Measurements from ENCODE around the gene ATP6V0C.
"Not testable (repeated sequence)": the region's sequence is repeated elsewhere in the genome, so short reads cannot be mapped to it uniquely, and the experiment has no call there.

DNA sequence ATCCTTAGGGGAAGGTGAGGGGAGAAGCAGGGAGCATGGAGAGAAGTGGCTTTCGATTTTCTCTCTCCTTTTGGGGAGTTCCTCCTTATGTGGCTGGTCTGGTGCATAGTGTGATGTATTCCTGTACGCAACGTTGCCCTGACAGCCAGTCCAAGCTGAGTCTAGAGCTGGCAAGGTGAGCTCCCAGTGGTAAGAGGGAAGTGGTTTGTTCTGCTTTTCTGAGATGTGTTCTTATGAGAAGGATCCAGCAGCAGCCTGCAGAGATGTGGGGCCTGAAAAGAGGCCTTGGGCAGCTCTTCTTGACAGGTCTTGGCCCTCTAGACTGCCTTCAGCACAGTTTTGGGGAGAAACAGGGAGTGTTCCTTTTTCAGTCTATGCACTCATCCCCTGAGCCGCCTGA lies 27.2 kb downstream of the ATP6V0C start:
- TF ChIP-seq, protein P1, sequence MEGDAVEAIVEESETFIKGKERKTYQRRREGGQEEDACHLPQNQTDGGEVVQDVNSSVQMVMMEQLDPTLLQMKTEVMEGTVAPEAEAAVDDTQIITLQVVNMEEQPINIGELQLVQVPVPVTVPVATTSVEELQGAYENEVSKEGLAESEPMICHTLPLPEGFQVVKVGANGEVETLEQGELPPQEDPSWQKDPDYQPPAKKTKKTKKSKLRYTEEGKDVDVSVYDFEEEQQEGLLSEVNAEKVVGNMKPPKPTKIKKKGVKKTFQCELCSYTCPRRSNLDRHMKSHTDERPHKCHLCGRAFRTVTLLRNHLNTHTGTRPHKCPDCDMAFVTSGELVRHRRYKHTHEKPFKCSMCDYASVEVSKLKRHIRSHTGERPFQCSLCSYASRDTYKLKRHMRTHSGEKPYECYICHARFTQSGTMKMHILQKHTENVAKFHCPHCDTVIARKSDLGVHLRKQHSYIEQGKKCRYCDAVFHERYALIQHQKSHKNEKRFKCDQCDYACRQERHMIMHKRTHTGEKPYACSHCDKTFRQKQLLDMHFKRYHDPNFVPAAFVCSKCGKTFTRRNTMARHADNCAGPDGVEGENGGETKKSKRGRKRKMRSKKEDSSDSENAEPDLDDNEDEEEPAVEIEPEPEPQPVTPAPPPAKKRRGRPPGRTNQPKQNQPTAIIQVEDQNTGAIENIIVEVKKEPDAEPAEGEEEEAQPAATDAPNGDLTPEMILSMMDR (CRISPR knock-in tag; IDR thresholded peaks at IDR 0.05): not testable (repeated sequence)
- TF ChIP-seq, protein P2, sequence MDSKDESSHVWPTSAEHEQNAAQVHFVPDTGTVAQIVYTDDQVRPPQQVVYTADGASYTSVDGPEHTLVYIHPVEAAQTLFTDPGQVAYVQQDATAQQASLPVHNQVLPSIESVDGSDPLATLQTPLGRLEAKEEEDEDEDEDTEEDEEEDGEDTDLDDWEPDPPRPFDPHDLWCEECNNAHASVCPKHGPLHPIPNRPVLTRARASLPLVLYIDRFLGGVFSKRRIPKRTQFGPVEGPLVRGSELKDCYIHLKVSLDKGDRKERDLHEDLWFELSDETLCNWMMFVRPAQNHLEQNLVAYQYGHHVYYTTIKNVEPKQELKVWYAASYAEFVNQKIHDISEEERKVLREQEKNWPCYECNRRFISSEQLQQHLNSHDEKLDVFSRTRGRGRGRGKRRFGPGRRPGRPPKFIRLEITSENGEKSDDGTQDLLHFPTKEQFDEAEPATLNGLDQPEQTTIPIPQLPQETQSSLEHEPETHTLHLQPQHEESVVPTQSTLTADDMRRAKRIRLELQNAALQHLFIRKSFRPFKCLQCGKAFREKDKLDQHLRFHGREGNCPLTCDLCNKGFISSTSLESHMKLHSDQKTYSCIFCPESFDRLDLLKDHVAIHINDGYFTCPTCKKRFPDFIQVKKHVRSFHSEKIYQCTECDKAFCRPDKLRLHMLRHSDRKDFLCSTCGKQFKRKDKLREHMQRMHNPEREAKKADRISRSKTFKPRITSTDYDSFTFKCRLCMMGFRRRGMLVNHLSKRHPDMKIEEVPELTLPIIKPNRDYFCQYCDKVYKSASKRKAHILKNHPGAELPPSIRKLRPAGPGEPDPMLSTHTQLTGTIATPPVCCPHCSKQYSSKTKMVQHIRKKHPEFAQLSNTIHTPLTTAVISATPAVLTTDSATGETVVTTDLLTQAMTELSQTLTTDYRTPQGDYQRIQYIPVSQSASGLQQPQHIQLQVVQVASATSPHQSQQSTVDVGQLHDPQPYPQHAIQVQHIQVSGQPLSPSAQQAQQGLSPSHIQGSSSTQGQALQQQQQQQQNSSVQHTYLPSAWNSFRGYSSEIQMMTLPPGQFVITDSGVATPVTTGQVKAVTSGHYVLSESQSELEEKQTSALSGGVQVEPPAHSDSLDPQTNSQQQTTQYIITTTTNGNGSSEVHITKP (CRISPR knock-in tag; IDR thresholded peaks at IDR 0.05; ENCODE audit: low read depth): not testable (repeated sequence)
- not testable (repeated sequence) for TF ChIP-seq HCFC1 (IDR thresholded peaks at IDR 0.05; ENCODE audit: low read depth, low read length); POLR2A (IDR thresholded peaks at IDR 0.05; ENCODE audit: insufficient read depth in 1 of 2, low read depth in 2 of 2, low read length in 2 of 2); ZNF670 (CRISPR knock-in tag; IDR thresholded peaks at IDR 0.05; ENCODE audit: borderline replicate concordance); SNAI1 (CRISPR knock-in tag; IDR thresholded peaks at IDR 0.05; ENCODE audit: borderline replicate concordance); RAD21 (CRISPR knock-in tag; IDR thresholded peaks at IDR 0.05); HOXA7 (CRISPR knock-in tag; IDR thresholded peaks at IDR 0.05); ZSCAN25 (CRISPR knock-in tag; IDR thresholded peaks at IDR 0.05)
- TF ChIP-seq, protein P3, sequence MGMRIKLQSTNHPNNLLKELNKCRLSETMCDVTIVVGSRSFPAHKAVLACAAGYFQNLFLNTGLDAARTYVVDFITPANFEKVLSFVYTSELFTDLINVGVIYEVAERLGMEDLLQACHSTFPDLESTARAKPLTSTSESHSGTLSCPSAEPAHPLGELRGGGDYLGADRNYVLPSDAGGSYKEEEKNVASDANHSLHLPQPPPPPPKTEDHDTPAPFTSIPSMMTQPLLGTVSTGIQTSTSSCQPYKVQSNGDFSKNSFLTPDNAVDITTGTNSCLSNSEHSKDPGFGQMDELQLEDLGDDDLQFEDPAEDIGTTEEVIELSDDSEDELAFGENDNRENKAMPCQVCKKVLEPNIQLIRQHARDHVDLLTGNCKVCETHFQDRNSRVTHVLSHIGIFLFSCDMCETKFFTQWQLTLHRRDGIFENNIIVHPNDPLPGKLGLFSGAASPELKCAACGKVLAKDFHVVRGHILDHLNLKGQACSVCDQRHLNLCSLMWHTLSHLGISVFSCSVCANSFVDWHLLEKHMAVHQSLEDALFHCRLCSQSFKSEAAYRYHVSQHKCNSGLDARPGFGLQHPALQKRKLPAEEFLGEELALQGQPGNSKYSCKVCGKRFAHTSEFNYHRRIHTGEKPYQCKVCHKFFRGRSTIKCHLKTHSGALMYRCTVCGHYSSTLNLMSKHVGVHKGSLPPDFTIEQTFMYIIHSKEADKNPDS (CRISPR knock-in tag; IDR thresholded peaks at IDR 0.05): not testable (repeated sequence)
- TF ChIP-seq, protein P4, sequence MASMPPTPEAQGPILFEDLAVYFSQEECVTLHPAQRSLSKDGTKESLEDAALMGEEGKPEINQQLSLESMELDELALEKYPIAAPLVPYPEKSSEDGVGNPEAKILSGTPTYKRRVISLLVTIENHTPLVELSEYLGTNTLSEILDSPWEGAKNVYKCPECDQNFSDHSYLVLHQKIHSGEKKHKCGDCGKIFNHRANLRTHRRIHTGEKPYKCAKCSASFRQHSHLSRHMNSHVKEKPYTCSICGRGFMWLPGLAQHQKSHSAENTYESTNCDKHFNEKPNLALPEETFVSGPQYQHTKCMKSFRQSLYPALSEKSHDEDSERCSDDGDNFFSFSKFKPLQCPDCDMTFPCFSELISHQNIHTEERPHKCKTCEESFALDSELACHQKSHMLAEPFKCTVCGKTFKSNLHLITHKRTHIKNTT (CRISPR knock-in tag; IDR thresholded peaks at IDR 0.05): not testable (repeated sequence)
- TF ChIP-seq, protein P5, sequence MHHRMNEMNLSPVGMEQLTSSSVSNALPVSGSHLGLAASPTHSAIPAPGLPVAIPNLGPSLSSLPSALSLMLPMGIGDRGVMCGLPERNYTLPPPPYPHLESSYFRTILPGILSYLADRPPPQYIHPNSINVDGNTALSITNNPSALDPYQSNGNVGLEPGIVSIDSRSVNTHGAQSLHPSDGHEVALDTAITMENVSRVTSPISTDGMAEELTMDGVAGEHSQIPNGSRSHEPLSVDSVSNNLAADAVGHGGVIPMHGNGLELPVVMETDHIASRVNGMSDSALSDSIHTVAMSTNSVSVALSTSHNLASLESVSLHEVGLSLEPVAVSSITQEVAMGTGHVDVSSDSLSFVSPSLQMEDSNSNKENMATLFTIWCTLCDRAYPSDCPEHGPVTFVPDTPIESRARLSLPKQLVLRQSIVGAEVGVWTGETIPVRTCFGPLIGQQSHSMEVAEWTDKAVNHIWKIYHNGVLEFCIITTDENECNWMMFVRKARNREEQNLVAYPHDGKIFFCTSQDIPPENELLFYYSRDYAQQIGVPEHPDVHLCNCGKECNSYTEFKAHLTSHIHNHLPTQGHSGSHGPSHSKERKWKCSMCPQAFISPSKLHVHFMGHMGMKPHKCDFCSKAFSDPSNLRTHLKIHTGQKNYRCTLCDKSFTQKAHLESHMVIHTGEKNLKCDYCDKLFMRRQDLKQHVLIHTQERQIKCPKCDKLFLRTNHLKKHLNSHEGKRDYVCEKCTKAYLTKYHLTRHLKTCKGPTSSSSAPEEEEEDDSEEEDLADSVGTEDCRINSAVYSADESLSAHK (CRISPR knock-in tag; IDR thresholded peaks at IDR 0.05; ENCODE audit: borderline replicate concordance): not testable (repeated sequence)
- TF ChIP-seq, protein P6, sequence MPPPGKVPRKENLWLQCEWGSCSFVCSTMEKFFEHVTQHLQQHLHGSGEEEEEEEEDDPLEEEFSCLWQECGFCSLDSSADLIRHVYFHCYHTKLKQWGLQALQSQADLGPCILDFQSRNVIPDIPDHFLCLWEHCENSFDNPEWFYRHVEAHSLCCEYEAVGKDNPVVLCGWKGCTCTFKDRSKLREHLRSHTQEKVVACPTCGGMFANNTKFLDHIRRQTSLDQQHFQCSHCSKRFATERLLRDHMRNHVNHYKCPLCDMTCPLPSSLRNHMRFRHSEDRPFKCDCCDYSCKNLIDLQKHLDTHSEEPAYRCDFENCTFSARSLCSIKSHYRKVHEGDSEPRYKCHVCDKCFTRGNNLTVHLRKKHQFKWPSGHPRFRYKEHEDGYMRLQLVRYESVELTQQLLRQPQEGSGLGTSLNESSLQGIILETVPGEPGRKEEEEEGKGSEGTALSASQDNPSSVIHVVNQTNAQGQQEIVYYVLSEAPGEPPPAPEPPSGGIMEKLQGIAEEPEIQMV (CRISPR knock-in tag; IDR thresholded peaks at IDR 0.05; ENCODE audit: low read depth): not testable (repeated sequence)
